Right lung (tissue), 10 donors: ENCODE data around the gene PTGS1. TPM values are rescaled to one million over a fixed set of nuclear protein-coding genes. Genes with fewer than 3 reads are reported as not detected.
"Not testable (repeated sequence)": the region's sequence is repeated elsewhere in the genome, so short reads cannot be mapped to it uniquely, and the experiment has no call there.

Experiments used
- DNase-seq, 2 donors: peaks; one replicate each; pipeline ENCODE4 v3.0.0-alpha.2; 2013
- long read RNA-seq, 8 donors: transcript quantifications; one replicate each; lab custom pipeline, GENCODE V29; 2026
- polyA plus RNA-seq, 5 donors: library from polyadenylated mRNA; unstranded; fragments of 120-200 nt; gene quantifications; one replicate each; pipeline versions ENCODE4 v1.2.1 to v1.2.3, GENCODE V29; 2013; ENCODE audit warnings: inconsistent platforms in 1 of 5, low replicate concordance in 1 of 5; ENCODE audit not compliant: insufficient read length in 5 of 5, insufficient read depth in 1 of 5

Gene PTGS1
- polyA plus RNA-seq, result 1 to 10 TPM; 3.7 to 5.6 (median 4.0) TPM
- long read RNA-seq, donor 1, full-length matches to known transcripts, result 1 of 1 reads
- long read RNA-seq, donor 1, partial matches to known transcripts, result 0 of 1 reads
- long read RNA-seq, donor 1, other reads (novel, unspliced or antisense), result 0 of 1 reads
- long read RNA-seq, donor 2, full-length matches to known transcripts, result 1 of 1 reads
- long read RNA-seq, donor 2, partial matches to known transcripts, result 0 of 1 reads
- long read RNA-seq, donor 2, other reads (novel, unspliced or antisense), result 0 of 1 reads
- long read RNA-seq, donor 3, result 0 reads
- long read RNA-seq, donor 4, result 0 reads
- long read RNA-seq, donor 5, full-length matches to known transcripts, result 2 of 2 reads
- long read RNA-seq, donor 5, partial matches to known transcripts, result 0 of 2 reads
- long read RNA-seq, donor 5, other reads (novel, unspliced or antisense), result 0 of 2 reads
- long read RNA-seq, donor 6, partial matches to known transcripts, result 0 of 1 reads
- long read RNA-seq, donor 6, other reads (novel, unspliced or antisense), result 0 of 1 reads
- long read RNA-seq, donor 7, full-length matches to known transcripts, result 1 of 1 reads
- long read RNA-seq, donor 7, partial matches to known transcripts, result 0 of 1 reads
- long read RNA-seq, donor 7, other reads (novel, unspliced or antisense), result 0 of 1 reads
- long read RNA-seq, donor 8, result 0 reads

DNA sequence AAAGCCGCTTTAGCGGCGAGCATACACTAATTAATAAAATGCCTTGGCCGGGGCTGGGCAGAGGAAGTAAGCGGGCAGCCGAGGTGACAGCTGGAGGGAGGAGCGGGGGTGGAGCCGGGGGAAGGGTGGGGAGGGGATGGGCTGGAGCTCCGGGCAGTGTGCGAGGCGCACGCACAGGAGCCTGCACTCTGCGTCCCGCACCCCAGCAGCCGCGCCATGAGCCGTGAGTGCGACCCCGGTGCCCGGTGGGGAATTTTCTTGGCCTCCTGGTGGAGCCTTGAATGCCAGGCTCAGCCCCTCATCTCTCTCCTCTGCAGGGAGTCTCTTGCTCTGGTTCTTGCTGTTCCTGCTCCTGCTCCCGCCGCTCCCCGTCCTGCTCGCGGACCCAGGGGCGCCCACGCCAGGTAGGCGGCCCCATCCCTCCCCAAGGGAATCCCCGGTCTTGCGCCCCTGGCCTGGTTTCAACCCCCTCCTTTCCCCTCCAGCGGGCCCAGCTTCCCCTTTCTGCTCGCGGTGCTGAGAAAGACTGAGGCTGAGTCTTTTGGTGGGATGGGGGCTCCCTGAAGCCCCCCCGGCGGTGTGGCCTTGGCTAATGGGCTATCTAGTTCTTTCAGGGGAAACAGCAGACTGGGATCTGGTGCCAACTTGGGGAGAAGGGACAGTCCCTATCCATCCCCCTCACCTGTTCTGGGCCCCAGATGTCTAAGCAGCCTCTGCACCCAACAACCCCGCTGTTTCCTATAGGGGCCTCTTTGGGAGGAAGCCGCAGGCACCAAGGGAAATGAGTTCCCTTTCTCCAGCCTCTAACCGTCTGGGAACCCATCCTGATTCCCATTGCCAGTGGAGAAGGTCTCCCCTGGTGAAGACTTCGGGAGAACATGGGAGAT is at the start of gene PTGS1:
Gene PTGS1, plus strand, starts transcription at position 156 of the 887 bp plus-strand sequence. Its CDS starts 61 bp downstream, at position 217.
- DNase-seq, result no peak

DNA sequence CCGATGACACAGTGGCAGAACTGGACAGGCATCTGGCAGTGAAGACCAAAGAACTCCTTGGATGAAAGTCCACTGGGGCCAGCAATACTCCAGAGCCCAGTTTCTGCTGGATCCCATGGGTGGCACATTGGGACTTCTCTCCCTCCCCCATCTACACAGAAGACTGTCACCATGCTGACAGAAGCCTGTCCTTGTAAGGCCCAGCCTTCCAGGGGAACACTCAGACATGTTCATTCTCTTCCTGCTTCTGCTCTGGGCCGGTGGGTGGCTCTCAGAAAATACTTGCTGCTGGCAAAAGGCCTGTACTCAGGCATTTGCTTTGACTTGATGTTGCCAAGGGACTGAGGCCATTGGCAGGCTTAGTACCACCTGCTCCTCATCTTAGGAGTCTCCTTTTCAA is 48.3 kb upstream of the PTGS1 start:
- no peak for DNase-seq

DNA sequence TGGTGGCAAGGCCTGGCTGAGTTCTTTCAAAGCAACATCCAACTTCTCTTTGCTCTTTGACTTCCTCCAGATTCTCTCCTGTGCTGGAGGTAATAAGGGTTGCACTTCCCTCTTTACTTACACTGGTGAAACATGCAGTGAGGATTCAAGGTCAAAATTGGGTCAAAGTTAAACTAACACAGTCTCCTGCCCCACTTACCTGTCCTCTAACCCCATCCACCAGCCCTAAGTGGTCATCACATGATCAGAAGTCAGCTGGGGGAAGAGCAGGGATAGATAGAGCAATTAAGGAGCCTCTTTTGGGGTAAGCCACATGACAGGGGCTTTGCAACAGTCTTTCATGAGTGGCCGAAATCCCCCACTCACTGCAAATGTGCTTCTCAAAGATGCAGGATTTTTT is 46.2 kb upstream of the PTGS1 start:
- DNase-seq, result not testable (repeated sequence)

DNA sequence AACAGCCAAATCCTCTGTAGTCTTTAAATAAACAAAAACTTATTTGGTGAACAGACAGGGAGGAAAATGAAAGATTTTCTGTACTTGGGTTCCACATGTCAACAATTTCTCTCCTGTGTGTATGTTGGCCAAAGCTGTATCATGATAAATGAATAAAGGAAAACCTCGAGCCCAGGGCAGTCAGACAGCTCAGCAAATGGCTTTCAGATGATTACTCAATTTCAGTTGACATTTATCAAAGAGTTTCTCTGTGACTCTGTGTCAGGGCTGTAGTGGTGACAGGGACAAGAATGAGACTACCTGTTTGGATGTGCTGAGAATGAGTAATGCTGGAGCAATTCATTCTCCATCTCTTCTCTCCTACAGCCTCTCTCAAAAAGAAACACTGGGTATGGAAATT is 45.7 kb upstream of the PTGS1 start:
- DNase-seq, result no peak

DNA sequence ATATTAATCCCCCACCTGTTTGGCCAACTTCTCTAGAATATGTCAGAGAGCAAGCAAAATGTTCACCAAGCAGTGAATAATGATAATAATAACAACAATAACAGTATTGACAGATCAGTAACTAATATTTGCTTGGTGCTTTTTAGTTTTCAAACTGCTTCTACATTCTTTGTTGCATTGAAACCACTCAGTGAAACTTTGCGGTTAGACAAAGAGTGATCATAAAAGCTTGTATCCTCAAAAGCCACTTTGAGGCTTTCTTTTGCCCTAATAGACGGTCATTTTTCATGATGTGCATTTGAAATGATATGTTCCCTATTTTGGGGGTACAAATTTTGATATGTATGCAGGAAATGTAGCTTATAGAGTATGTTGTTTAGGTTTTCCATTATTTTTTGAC is 43.6 kb upstream of the PTGS1 start:
- DNase-seq, result no peak

DNA sequence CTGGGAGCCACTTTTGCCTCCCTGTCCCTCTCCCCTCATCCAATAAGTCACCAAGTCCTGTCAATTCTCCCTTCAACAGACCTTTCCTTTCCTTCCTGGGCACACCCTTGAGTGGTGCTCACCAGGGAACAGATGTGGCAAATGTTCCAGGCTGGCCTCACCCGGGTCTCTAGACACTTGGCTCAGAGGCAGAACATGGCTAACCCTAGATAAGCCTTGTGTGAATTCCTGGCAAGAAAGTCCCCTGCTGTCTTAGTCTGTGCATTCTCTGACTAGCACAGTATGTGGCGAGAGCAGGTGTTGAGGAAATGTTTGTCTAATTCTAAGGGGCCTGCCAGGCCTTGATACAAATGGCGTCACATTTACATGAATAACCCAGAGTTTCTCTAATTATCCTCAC is 41.2 kb upstream of the PTGS1 start:
- DNase-seq, result no peak

DNA sequence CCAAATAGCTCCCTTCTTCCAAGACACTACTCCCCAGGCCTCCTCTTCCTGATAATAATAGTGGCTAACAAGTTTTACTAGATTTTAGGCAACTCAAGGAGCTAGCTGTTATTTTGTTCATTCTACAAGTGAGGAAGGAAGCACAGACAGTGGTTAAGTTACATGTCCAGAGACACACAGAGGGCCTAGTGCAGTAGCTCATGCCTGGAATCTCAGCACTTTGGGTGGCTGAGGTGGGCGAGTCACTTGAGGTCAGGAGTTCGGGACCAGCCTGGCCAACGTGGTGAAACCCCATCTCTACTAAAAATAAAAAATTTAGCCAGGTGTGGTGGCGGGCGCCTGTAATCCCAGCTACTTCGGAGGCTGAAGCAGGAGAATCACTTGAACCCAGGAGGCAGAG is 40.4 kb upstream of the PTGS1 start:
- not testable (repeated sequence) for DNase-seq

DNA sequence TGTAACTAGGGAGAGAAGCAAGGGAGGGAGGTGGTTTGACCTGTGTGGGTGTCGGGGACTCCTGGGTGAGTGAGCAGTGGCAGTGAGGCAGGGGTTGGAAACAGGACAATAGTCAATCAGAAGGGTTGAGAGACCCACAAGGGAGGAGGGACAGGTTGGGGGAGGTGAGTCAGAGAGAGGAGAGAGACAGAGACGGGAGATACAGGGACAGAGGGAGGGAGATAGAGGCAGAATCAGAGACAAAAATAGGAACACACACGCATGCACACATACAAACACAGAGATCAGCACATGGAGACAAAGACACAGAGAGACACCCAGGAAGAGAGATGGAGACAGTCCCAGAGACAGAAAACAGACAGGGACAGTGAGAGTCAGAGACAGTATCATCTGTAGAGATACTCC is 39.3 kb upstream of the PTGS1 start:
- no peak for DNase-seq

DNA sequence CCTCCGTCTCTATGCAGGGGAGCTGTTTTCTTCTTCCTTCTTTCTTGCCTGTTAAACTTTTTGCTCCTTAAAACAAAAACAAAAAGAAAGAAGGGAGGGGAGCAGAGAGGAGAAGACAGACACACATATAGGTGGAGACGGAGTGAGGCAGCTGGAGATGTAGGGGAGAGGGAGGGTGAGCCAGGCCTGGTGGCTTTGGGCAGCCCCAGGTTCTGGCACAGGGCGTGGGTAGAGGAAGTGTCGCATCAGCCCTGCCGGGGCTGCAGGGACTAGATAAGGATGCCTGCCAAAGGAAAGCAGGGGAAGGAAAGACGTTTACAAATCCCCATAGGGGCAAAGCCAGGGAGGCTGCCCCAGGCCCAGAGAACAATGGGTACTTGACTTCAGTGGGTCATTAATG is 38.7 kb upstream of the PTGS1 start:
- no peak for DNase-seq

DNA sequence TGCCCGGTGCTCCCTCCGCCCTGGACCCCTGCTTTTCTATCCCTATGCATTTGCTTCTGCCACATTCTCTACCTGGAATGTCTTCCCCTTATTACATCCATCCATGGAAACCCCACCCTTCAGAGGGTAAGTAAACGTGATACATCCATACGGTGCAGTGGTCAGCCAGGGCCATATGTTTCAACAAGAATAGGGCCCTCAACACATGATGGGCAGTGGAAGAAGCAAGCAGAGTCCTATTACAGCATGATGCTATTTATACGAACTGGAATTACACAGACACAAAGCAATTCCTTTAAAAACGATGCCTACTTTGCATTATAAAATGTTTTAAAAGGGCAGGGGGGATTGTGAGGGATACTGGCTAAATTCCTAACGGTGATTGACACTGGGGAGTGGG is 38.2 kb upstream of the PTGS1 start:
- DNase-seq, result no peak

DNA sequence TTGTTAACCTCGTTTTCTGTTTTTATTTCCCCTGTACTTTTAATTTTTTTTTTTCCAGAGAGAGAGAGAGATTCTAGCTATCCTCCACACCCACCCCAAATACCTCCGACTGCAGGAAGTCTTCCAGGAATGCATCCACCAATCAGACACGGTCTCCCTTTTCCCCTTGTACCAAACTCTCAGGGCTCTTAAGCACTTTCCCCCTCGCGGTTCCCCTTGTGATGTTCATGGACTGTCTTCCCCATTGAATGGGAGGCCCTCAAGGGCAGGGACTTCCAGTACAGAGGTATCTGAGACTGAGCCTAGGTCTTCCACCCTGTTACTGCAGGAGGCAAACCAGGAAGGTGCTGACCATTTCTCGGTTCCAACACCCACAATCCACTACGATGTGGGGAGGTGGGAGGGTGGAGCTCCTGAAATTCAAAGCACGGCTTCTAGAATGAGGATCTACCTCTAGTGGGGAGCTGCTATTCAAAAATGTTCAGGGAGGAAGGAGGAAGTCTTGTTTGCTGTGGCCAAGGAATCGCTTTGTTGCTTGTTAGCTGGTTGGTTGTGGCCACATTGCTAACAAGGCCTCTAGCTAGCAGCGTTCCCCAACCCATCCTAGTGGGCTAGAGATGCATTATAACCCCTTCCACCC is 37.5 kb upstream of the PTGS1 start:
- no peak for DNase-seq

DNA sequence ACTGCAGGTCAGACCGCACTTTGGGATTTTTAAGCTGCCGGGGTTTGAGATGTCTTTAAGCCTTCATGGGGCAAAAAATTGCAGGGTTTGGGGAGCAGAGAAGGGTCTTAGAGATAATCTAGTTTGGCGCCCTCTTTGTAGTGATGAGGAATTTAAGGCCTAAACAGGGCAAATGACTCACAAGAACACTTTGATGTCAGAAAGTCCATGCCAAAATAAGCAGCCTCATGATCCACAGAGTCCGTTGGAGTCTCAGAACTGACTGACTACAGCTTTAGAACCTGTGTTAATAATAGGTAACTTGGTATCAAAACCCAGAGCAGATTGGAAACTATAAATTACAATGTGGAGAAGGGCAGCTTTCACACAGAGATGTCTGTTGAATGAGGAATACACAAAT is 35.9 kb upstream of the PTGS1 start:
- no peak for DNase-seq

DNA sequence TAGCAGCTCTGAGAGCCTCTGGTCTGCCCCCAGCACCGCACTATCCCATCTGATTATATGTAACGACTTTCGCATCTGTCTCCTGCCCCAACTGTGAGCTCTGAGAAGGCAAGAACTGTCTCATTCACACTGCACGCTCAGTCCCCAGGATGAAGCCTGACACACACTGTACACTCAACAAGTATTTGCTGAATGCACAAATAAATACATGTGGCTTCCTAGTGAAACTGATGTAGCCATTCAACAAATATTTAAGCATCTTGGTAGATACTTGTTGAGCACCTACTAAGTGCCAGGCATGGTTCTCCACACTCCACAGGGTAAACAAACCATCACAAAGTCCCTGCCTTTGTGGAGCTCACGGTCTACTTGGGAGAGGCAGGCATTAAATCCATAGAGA is 34.6 kb upstream of the PTGS1 start:
- DNase-seq, result no peak

DNA sequence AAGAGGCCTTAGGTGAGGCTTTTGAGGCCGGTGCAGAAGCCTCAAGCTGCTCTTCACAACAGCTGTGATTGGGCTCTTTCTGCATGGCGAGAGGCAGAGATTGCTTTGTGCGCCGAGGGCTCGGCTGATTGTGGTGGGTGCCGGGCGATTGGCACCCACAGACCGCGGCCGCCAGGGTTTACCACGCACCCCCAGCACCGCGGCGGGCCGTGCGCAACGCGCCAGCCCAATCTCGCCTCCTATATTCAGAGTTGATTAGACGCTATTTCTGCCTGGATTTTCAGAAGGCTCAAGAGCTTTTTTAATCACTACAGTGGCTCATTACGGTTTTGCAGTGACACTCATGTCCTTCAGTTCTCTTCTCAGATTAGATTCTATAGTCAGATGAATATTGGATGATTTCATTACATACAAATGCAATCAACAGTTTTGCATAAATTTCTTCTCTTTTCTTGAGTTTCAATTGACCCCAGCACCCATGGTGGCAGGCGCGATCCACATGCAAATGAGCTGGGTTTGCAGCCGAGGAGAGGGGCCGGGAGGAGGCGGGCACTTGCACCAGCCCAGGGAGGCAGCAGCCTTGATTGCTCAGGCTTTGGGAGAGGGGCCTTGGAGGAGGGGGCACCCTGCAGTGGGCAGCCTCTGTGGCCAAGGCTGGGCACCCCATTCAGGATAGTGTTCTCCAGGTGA is 33.8 kb upstream of the PTGS1 start:
- DNase-seq, result no peak

DNA sequence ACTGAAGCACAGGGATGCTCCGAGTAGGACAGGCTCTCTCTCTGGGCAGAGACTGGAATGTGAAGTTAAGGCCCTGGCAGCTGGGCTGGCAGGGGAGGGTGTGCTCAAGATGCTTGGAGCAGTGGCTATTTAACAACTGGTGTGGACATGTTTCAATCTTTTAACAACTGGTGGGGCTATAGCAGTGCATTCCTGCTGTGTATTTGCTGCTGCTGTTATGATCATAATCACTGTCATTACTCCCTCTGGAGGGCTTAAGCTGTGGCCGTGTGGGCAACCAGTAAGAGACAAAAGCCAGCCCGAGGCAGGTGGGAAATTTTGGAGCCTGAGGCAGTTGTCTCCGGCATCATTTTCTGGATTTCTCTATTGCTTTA is 33.3 kb upstream of the PTGS1 start:
- no peak for DNase-seq

DNA sequence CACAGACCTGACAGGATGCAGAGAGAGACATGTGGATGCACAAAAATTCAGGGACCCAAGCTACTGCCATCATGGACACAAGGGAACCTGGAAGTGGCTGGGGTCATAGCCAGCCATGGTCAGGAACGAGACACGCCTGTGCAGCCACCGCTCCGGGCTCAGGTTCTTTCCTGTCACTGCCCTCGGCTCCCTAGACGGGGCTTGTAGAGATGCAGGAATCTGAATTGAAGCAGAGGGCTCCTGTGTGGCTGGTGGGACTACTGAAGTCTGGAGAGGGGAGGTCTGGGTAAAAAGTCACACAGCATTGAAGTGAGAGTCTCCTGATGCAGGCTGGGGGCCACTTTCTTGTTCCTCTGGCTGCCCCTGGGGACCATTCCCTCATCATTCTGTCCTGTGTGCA is 32.3 kb upstream of the PTGS1 start:
- DNase-seq, result no peak

DNA sequence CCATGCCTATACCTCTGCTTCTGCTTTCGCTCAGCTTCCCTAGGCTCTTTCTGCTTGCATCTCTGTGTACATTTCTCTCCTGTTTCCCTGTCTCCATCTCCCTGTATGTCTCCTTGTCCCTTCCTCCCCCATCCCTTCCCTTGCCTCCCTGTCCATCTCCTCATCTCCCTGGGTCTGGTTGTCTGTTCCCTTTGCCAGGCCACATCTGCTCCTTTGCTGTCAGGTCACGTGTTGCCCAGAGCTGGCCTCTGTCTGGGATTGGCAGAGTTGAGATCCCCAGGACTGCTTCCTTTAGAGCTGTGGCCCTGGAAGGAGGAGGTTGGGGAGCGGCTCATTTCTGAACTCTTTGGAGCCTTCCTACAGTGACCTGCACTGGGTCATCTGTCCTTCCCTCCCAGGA is 31.8 kb upstream of the PTGS1 start:
- no peak for DNase-seq

DNA sequence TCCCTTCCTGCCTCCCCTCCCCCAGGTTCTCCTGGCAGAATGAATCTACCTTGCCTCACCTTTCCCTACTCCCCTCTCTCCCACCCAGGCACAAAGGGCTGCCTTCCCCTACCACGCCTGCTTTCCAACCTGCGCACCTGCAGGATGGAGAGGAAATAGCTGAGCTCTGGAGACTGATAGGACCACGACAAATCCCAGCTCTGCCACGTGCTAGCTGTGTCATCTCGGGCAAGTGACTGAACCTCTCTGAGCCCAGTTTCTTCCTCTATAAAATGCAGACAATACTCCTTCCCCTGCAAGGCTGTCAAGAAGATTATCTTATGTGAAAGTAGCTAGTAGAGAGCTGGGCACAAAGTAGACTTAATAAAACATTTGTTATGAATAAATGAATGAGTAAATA is 31.2 kb upstream of the PTGS1 start:
- DNase-seq, result no peak

DNA sequence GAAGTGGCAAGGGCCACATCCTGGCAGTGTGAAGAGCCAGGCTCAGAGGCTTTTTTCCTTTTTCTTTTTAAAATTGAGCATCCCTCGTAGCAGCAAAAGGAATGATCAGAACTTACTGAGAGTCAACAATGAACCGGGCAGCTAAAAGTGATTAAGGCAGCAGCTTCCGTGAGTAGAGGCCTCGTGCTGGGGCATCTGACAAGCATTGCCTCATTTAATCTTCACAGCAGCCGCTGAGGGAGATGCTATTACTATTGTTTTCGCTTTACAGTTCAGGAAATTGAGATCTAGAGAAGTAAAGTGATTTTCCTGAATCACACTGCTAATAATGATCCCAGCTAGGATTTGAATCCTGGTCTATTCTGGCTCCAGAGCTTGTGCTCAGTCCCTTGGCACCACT is 30.7 kb upstream of the PTGS1 start:
- no peak for DNase-seq

DNA sequence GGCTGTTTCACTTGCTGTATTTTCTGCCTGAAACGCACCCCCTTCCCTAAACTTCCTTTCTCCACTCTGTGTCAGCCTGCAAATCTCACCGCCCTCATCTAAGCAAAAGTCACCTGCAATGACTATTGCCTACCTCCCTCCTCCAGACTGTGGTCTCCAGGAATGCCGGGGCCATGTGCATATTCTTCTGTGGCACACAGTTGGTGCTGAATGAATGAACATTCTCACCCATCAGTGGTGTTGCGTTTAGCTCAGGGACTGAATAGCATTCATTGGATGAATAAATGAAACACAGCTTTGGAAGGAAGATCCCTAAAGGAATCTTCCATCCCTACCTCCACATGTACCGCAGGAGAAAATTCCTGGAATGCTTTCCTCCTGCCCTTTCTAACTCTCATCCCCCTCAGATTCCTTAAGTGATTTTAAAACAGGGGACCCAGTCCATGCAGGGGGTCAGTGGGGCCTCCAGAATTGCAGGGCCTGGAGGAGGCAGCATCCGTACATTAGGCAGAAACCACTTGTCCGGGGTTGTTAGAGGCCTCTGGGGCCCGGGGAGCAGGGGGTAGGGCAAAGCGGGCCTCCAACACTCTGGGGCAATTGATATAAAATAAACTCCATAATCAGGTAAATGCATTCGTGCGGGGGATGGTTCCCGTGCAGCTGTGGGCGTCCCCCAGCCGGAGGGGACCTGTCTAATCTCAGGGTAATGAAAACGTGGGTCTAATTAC is 28.3 kb upstream of the PTGS1 start:
- DNase-seq, result no peak
